Endothelial cell of umbilical vein (primary cell): ENCODE measurements around the gene MNT. TPM values are rescaled to one million over a fixed set of nuclear protein-coding genes. Genes with fewer than 3 reads are reported as not detected.

Experiments used
- BruUV-seq: library from RNA; stranded (reverse); fragments of 400-500 nt; replicated peaks from 2 replicates; lab custom pipeline; 2021; lab: Mats Ljungman, UMichigan
- CTCF ChIA-PET: fragments of 300-600, 350-600 bp; sonication (Branson Sonifier 250); formaldehyde crosslinking; loops from one replicate; lab custom pipeline; 2021; ENCODE audit warnings: antibody characterized with exemption, inconsistent platforms; lab: Charles Lee
- POLR2A ChIA-PET: fragments of 300-600, 350-600 bp; sonication (Branson Sonifier 250); formaldehyde crosslinking; loops from one replicate; lab custom pipeline; 2021; ENCODE audit warnings: antibody characterized with exemption, inconsistent platforms; lab: Charles Lee
- DNase-seq: peaks from one replicate; pipeline ENCODE4 v3.0.0-alpha.2; 2011; ENCODE audit warnings: low read depth, low spot score
- FAIRE-seq: peaks from 2 replicates; lab custom pipeline; 2011; peaks lifted over from hg19 to GRCh38; lab: Jason Lieb, UNC
- H2AFZ ChIP-seq: 2 replicates; pipeline ENCODE4 v1.6.0; 2012; ENCODE audit warnings: low read depth, low read length, control low read depth, inconsistent platforms
- H3K27ac ChIP-seq: 2 replicates; pipeline ENCODE4 v1.5.1; 2011; ENCODE audit warnings: low read depth, mild to moderate bottlenecking, control low read depth, low read length, moderate library complexity; ENCODE audit not compliant: insufficient read depth
- H3K27me3 ChIP-seq, 2 experiments: 2 replicates each; pipeline versions ENCODE4 v1.6.0 to v1.6.1; 2011; ENCODE audit warnings: low read length in 2 of 2, mixed read lengths in 1 of 2; ENCODE audit not compliant: control insufficient read depth in 2 of 2, insufficient read depth in 2 of 2
- H3K36me3 ChIP-seq, 2 experiments: 2 replicates in 1 of 2; 3 replicates in 1 of 2; pipeline ENCODE4 v1.5.1; 2011; ENCODE audit warnings: low read length in 2 of 2, mild to moderate bottlenecking in 1 of 2, moderate library complexity in 1 of 2; ENCODE audit not compliant: control insufficient read depth in 2 of 2, insufficient read depth in 2 of 2; ENCODE audit errors: extremely low read depth in 1 of 2
- H3K4me1 ChIP-seq: 3 replicates; pipeline ENCODE4 v1.5.1; 2011; ENCODE audit warnings: mild to moderate bottlenecking, low read length; ENCODE audit not compliant: control insufficient read depth, insufficient read depth; ENCODE audit errors: extremely low read depth
- H3K4me2 ChIP-seq: 2 replicates; pipeline ENCODE4 v1.6.1; 2011; ENCODE audit warnings: low read length, control low read depth, mixed read lengths; ENCODE audit not compliant: insufficient read depth
- H3K4me3 ChIP-seq, 3 experiments: fragments of 200-600 bp in 1 of 3; sonication (generic), shearing (Covaris generic) in 1 of 3; replicated peaks in 1 of 3; 2 replicates each; pipeline ENCODE4 v1.5.1; 2011 to 2016; ENCODE audit warnings: control low read depth in 3 of 3, low read length in 3 of 3, mild to moderate bottlenecking in 2 of 3, inconsistent platforms in 1 of 3, low read depth in 1 of 3, moderate library complexity in 1 of 3; ENCODE audit not compliant: insufficient read depth in 1 of 3
- H3K79me2 ChIP-seq: 2 replicates; pipeline ENCODE4 v1.6.0; 2012; ENCODE audit warnings: low read length, inconsistent platforms; ENCODE audit not compliant: control insufficient read depth, insufficient read depth
- H3K9ac ChIP-seq: replicated peaks from 2 replicates; pipeline ENCODE3; 2011; ENCODE audit warnings: low read length, control low read depth; ENCODE audit not compliant: insufficient read depth; ENCODE audit errors: extremely low read depth
- H3K9me1 ChIP-seq: replicated peaks from 3 replicates; pipeline ENCODE4 v1.6.0; 2011; ENCODE audit warnings: mild to moderate bottlenecking, low read length; ENCODE audit not compliant: control insufficient read depth, insufficient read depth; ENCODE audit errors: extremely low read depth
- H3K9me3 ChIP-seq: replicated peaks from 2 replicates; pipeline ENCODE4 v1.5.1; 2012; ENCODE audit warnings: low read length, inconsistent platforms; ENCODE audit not compliant: control insufficient read depth, insufficient read depth
- H4K20me1 ChIP-seq: replicated peaks from 2 replicates; pipeline ENCODE3; 2011; ENCODE audit warnings: mild to moderate bottlenecking, low read length; ENCODE audit not compliant: control insufficient read depth, insufficient read depth; ENCODE audit errors: extremely low read depth
- CTCF ChIP-seq, 2 donors: IDR thresholded peaks; 1 replicate in 1 of 2; 2 replicates in 1 of 2; pipeline ENCODE4 v1.5.1; 2011; ENCODE audit warnings: low read length in 2 of 2, mild to moderate bottlenecking in 2 of 2, moderate library complexity in 2 of 2, control low read depth in 1 of 2, inconsistent platforms in 1 of 2, low read depth in 1 of 2; ENCODE audit not compliant: insufficient read depth in 1 of 2; ENCODE audit errors: extremely low read depth in 1 of 2
- EZH2 ChIP-seq: IDR thresholded peaks from 2 replicates; pipeline ENCODE4 v1.6.1; 2012; ENCODE audit warnings: borderline replicate concordance, low read depth, mild to moderate bottlenecking, moderate library complexity, low read length, inconsistent platforms; ENCODE audit not compliant: severe bottlenecking
- FOS ChIP-seq: IDR thresholded peaks from 2 replicates; pipeline ENCODE4 v1.6.1; 2011; ENCODE audit warnings: mild to moderate bottlenecking, low read length, moderate library complexity, borderline replicate concordance; ENCODE audit not compliant: insufficient read depth
- GATA2 ChIP-seq: IDR thresholded peaks from 2 replicates; pipeline ENCODE4 v1.7.0; 2011; ENCODE audit warnings: low read depth, mild to moderate bottlenecking, moderate library complexity, mixed read lengths, low read length; ENCODE audit not compliant: insufficient read length, insufficient read depth
- JUN ChIP-seq: IDR thresholded peaks from 2 replicates; pipeline ENCODE4 v1.6.1; 2011; ENCODE audit warnings: borderline replicate concordance, low read depth; ENCODE audit not compliant: insufficient read length, insufficient read depth
- MAX ChIP-seq: IDR thresholded peaks from 2 replicates; pipeline ENCODE4 v1.6.1; 2011; ENCODE audit not compliant: insufficient read depth, insufficient read length
- MYC ChIP-seq: IDR thresholded peaks from one replicate; pipeline ENCODE4 v1.6.1; 2011; ENCODE audit warnings: mild to moderate bottlenecking, low read depth, low read length
- POLR2A ChIP-seq: IDR thresholded peaks from 2 replicates; pipeline ENCODE4 v1.6.1; 2012; ENCODE audit warnings: low read depth, mild to moderate bottlenecking, control low read depth, low read length
- POLR2AphosphoS5 ChIP-seq: IDR thresholded peaks from 2 replicates; pipeline ENCODE4 v1.6.1; 2012; ENCODE audit warnings: low read depth, mild to moderate bottlenecking, control low read depth, low read length, moderate library complexity; ENCODE audit not compliant: insufficient read depth
- dilution Hi-C: fragments of 300-500 bp; cut with MboI; formaldehyde crosslinking; loops from one replicate; pipeline ENCODE4 v1.15.0; 2019; ENCODE audit warnings: low sequenced_read_pairs; ENCODE audit not compliant: extremely low pct_ligation_motif_present
- intact Hi-C: fragments of 100-400 bp; cut with micrococcal nuclease; formaldehyde crosslinking; loops from one replicate; pipeline ENCODE4 v1.10.0; 2022
- polyA plus RNA-seq, 4 experiments: library from polyadenylated mRNA; depleted of rRNA in 3 of 4; stranded (reverse) in 3 of 4; unstranded in 1 of 4; fragments of >200 nt; gene quantifications; 2 replicates each; pipeline versions ENCODE4 v1.2.1 to v1.2.3, GENCODE V29; 2011 to 2012; ENCODE audit warnings: missing spikeins in 1 of 4
- total RNA-seq: library from RNA; stranded (reverse); gene quantifications from 2 replicates; pipeline ENCODE4 v1.2.3, GENCODE V29; 2021

The MNT gene
- total and polyA plus RNA-seq, 2 donors (not counting 3 experiments of a cell fraction or from before 2014, with no cell fraction given), result 4.1 to 21.6 TPM

DNA sequence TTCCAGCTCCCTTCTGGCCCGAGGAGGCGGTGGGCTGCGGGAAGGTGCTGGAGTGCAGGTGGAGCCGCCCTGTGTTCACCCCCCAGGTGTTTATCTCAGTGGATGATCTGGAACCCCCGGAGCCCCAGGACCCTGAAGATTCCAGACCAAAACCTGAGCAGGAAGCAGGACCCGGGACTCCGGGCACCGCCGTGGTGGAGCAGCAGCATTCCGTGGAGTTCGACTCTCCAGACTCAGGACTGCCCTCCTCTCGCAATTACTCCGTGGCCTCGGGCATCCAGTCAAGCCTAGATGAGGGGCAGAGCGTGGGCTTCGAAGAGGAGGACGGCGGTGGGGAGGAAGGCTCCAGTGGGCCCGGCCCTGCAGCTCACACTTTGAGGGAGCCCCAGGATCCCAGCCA lies 25.5 kb downstream of the MNT start:
- POLR2A ChIA-PET, result no interaction called here
- no peaks in the 10 kb centered on the region for H3K9me1 ChIP-seq
- intact Hi-C loops (no loop called here), dilution Hi-C loops (no loop called here)
- H3K27ac ChIP-seq, result no peak overlapping the region
- H4K20me1 ChIP-seq, result no peaks in the 10 kb centered on the region
- no peak for TF ChIP-seq POLR2A
- TF ChIP-seq MYC, result no peak
- no peak for TF ChIP-seq JUN
- no peak for TF ChIP-seq CTCF (IDR thresholded peaks at IDR 0.05; ENCODE audit: extremely low read depth in 1 of 2, insufficient read depth in 1 of 2, low read depth in 1 of 2, low read length in 2 of 2)
- TF ChIP-seq EZH2, result no peak
- TF ChIP-seq FOS, result no peak
- no peak for TF ChIP-seq MAX
- TF ChIP-seq GATA2, result no peak
- TF ChIP-seq POLR2AphosphoS5, result no peak
- FAIRE-seq, result no peak
- CTCF ChIA-PET, result interaction anchor here (15.2 kb wide), 1 partner anchor 40 kb away, joined by 909 read pairs; no protein-coding TSS in a partner anchor
- H3K9me3 ChIP-seq, result no peaks in the 10 kb centered on the region
- no peak overlapping the region for H2AFZ ChIP-seq
- no peak overlapping the region for H3K4me2 ChIP-seq
- H3K79me2 ChIP-seq, result no peaks in the 10 kb centered on the region
- BruUV-seq, result no TSS peak
- H3K36me3 ChIP-seq, result peaks cover 0 to 37% of the 10 kb centered on the region in 2 experiments
- no peaks in the 10 kb centered on the region for H3K27me3 ChIP-seq
- H3K9ac ChIP-seq, result no peak overlapping the region
- H3K4me1 ChIP-seq, result no peaks in the 10 kb centered on the region
- H3K4me3 ChIP-seq, result no peak overlapping the region
- DNase-seq, result no peak
